GM19025 (cell line): ENCODE measurements around the gene NELFB.
"Not testable (repeated sequence)": the region's sequence is repeated elsewhere in the genome, so short reads cannot be mapped to it uniquely, and the experiment has no call there.

ENCODE experiments used
- ATAC-seq: cut with Tn5 transposase; IDR thresholded peaks from one replicate; pipeline ENCODE4 v1.9.1; 2021; ENCODE audit warnings: mild to moderate bottlenecking, low read depth, moderate library complexity; ENCODE audit not compliant: unreplicated experiment

The NELFB gene

GRCh38 chr9:137234055-137234697 is 21.0 kb upstream of the NELFB start:
- ATAC-seq, result no peak

- no peak for ATAC-seq
Measured at GRCh38 chr9:137234758-137235423, 20.2 kb upstream of the NELFB start.

GRCh38 chr9:137235424-137236237 is 19.5 kb upstream of the NELFB start:
- no peak for ATAC-seq

GRCh38 chr9:137236238-137236935 is 18.7 kb upstream of the NELFB start:
- ATAC-seq, result no peak

- ATAC-seq, result no peak
Measured at GRCh38 chr9:137236936-137237421, 18.1 kb upstream of the NELFB start.

GRCh38 chr9:137237759-137238726 is 17.1 kb upstream of the NELFB start:
- ATAC-seq, result no peak

DNA sequence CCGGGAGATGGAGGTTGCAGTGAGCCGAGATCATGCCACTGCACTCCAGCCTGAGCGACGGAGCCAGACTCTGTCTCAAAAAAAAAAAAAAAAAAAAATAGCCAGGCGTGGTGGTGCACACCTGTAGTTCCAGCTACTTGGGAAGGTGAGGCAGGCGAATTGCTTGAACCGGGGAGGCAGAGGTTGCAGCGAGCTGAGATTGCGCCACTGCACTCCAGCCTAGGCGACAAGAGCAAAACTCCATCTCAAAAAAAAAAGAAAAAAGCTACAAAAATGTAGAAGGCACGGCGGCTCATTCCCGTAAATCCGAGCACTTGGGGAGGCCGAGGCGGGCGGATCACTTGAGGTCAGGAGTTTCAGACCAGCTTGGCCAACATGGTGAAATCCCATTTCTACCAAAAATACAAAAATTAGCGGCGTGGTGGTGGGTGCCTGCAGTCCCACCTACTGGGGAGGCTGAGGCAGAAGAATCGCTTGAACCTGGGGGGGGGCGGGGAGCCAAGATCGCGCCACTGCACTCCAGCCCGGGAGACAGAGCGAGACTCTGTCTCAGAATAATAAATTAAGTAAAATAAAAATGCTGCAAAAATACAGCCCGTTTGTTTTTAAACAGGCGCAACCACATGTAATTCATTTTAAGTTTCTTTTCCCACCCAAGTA is 15.5 kb upstream of the NELFB start:
- ATAC-seq, result not testable (repeated sequence)

GRCh38 chr9:137240318-137240840 is 14.7 kb upstream of the NELFB start:
- peak; percentile 14 for ATAC-seq

DNA sequence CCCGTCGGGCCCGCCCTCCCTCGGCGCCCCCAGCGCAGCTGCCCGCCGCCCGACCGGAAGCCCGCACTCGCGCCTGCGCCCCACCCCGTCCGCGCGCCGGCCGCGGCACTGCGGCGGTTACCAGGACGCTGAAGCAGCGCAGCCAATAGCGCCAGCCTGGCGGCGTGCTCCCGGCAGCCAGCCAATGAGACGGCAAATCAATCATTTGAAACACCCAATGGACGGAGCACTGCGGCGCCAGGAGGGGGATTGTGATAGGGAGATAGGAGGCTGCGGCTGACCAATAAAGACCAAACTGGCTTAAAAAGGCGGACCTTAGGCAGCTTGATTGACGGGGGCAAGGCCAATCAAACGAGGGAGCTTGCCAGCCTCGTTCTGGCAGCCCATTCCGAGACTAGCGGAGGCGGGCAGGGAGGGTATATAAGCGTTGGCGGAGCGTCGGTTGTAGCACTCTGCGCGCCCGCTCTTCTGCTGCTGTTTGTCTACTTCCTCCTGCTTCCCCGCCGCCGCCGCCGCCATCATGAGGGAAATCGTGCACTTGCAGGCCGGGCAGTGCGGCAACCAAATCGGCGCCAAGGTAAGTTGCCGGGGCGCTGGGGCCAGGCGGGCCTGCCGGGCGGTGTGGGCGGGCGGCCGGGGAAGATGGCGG is 14.2 kb upstream of the NELFB start, which contains the start of gene TUBB4B:
TSS of gene TUBB4B (plus strand) at position 447 of the 649 bp plus-strand sequence. CDS start at position 521, 74 bp downstream.
- peak; percentile 61 for ATAC-seq

DNA sequence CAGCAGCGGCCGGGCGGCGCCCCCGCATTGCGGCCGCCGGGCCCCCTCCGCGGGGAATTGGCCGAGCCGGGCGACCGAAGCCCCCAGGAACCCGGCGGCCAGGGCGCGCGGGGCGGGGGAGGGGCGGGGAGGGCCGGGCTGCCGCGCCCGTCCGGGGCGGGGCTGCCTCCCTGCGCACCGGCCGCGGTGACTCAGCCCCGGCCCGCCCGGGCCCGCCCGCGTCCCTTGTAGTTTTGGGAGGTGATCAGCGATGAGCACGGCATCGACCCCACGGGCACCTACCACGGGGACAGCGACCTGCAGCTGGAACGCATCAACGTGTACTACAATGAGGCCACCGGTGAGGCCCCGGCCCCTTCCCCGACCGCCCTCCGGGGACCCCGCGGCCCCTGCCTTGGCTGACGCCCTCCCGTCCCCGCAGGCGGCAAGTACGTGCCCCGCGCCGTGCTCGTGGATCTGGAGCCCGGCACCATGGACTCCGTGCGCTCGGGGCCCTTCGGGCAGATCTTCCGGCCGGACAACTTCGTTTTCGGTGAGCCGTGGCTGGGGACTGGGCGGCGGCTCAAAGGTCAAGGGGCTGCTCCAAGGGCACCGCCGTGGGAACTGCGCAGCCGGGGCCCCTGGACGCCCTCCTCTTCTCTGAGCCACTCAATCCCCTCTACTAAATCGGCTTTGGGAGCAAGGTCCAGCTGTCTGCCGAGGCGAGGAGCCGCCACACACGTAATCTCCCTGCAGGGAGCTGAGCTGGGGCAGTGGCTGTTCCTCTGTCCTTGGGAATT is 13.4 kb upstream of the NELFB start:
- peak; percentile 4 for ATAC-seq

- no peak for ATAC-seq
Measured at GRCh38 chr9:137242269-137243203, 12.6 kb upstream of the NELFB start.

GRCh38 chr9:137243266-137243625 is 11.9 kb upstream of the NELFB start:
- ATAC-seq, result not testable (repeated sequence)

- ATAC-seq, result no peak
Measured at GRCh38 chr9:137243626-137244485, 11.3 kb upstream of the NELFB start.

DNA sequence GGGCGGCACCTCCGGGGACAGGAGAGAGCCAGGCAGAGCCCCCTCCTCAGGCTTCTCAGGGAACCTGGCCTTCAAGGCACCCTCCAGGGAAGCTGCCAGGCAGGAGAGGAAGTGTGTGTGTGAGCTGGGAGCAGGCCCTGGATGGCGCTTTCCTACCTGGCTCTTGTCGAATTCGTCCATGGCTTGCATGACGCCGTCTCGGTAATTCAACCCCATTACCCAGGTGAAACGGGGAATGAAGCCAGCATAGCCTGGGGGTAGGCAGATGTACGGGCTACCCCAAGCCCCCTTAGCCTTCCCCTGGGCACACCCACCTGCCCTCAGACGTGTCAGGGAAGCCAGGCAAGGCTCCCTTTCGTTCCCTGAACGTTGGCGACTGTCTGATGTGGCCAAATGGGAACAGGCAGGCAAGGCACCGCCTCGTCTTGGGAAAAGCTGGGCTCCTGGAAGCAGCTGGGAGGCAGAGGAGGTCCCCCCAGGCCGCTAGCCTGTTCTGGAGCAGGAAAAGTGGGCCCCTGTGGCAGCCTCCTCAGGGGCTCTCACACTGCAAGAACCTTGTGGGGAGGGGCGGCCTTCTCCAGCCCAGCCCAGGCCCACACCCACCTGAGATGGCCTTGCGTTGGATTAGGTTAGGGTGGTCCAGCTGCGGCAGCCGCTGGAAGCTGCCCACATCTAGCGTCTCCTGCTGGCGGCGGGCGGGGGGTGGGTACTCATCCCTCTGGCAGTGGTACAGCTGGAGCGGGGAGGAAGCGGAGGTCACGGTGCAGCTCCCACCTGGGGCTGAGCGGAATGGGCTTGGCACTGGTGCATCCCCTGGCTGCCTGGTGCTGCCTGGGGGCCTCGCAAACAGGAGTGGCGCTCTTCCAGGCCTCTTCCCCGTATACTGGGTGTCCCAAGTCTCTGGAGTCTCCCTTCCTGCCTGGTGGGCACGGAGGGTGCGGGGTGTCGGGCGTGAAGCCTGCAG is 10.4 kb upstream of the NELFB start:
- ATAC-seq, result no peak
